OCI-LY3 (cell line): Measurements from ENCODE around the gene HYAL2.

Experiments
- H2AFZ ChIP-seq: fragments of 200-600, 300-600 bp; shearing (Covaris generic); 2 replicates; pipeline ENCODE4 v1.6.0; 2014; ENCODE audit warnings: antibody characterized with exemption, low read depth, low read length
- H3K27ac ChIP-seq: fragments of 200-600, 300-600 bp; sonication (generic); 2 replicates; pipeline ENCODE4 v1.5.1; 2014; ENCODE audit warnings: mild to moderate bottlenecking, low read length, moderate library complexity, mixed read lengths
- H3K27me3 ChIP-seq: fragments of 200-600, 300-600 bp; sonication (generic); 2 replicates; pipeline ENCODE4 v1.6.1; 2014; ENCODE audit warnings: low read depth, low read length, mixed read lengths
- H3K36me3 ChIP-seq: fragments of 200-600, 300-600 bp; sonication (generic); replicated peaks from 2 replicates; pipeline ENCODE3; 2014; ENCODE audit warnings: low read depth, low read length, mixed read lengths
- H3K4me1 ChIP-seq: fragments of 300-600, 200-600 bp; sonication (generic); 2 replicates; pipeline ENCODE4 v1.6.1; 2014; ENCODE audit warnings: low read length, mixed read lengths
- H3K4me2 ChIP-seq: fragments of 200-600, 300-600 bp; sonication (generic); 2 replicates; pipeline ENCODE4 v1.6.1; 2014; ENCODE audit warnings: low read length, mixed read lengths
- H3K4me3 ChIP-seq: fragments of 300-600, 200-600 bp; sonication (generic); 2 replicates; pipeline ENCODE4 v1.5.1; 2014; ENCODE audit warnings: antibody characterized with exemption, mild to moderate bottlenecking, low read length, moderate library complexity
- H3K79me2 ChIP-seq: fragments of 300-600, 200-600 bp; shearing (Covaris generic); 2 replicates; pipeline ENCODE4 v1.6.1; 2014; ENCODE audit warnings: mild to moderate bottlenecking, low read length, mixed read lengths
- H3K9ac ChIP-seq: fragments of 300-600, 200-600 bp; shearing (Covaris generic); 2 replicates; pipeline ENCODE4 v1.6.0; 2014; ENCODE audit warnings: mild to moderate bottlenecking, low read length, moderate library complexity
- H3K9me3 ChIP-seq: fragments of 200-600, 300-600 bp; shearing (Covaris generic); 2 replicates; pipeline ENCODE4 v1.6.1; 2014; ENCODE audit warnings: low read length, mixed read lengths; ENCODE audit not compliant: insufficient read depth
- H4K20me1 ChIP-seq: fragments of 200-600, 300-600 bp; sonication (generic); 2 replicates; pipeline ENCODE4 v1.6.1; 2016; ENCODE audit warnings: low read length, mixed read lengths; ENCODE audit not compliant: insufficient read depth
- EZH2phosphoT487 ChIP-seq: fragments of 200-600 bp; shearing (Covaris generic); IDR thresholded peaks from 2 replicates; pipeline ENCODE4 v1.6.1; 2018; ENCODE audit warnings: antibody characterized with exemption, mixed run types, low read depth
- TF ChIP-seq, protein P1 (sequence below): fragments of 200-600, 300-600 bp; sonication (generic); IDR thresholded peaks from 2 replicates; pipeline ENCODE4 v1.5.1; 2014; ENCODE audit warnings: antibody characterized with exemption, low read length, low read depth

The HYAL2 gene

GRCh38 chr3:50341996-50342650 is 19.6 kb upstream of the HYAL2 start:
- H3K4me1 ChIP-seq, result peaks cover 8% of the 10 kb centered on the region
- TF ChIP-seq EZH2phosphoT487, result no peak
- no peaks in the 10 kb centered on the region for H4K20me1 ChIP-seq
- no peak overlapping the region for H3K27ac ChIP-seq
- no peak overlapping the region for H3K4me2 ChIP-seq
- no peaks in the 10 kb centered on the region for H3K27me3 ChIP-seq
- no peak overlapping the region for H3K9ac ChIP-seq
- H3K79me2 ChIP-seq, result peaks cover 11% of the 10 kb centered on the region
- no peaks in the 10 kb centered on the region for H3K9me3 ChIP-seq
- no peak overlapping the region for H2AFZ ChIP-seq
- H3K4me3 ChIP-seq, result no peak overlapping the region
- peaks cover 7% of the 10 kb centered on the region for H3K36me3 ChIP-seq

DNA sequence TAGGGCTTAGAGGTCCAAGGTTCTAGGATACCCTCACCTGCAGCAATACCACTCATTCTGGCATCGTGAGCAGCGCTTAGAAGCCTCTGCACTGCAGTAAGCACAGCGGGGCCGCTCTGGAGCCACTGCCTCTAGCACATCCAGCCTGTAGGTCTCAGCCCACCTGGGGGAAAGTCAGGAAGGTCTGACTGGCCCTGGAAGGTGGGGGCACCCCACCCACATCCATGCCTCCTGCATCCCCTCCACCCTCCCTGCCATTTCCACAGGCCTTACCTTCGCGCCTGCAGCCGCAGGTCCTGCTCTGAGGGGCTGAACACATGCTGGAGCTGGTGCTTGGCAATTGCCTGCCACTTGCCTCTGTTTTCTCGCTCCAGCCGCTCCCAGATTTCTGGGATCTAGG is 19.0 kb upstream of the HYAL2 start:
- H3K4me2 ChIP-seq, result no peak overlapping the region
- peaks cover 17% of the 10 kb centered on the region for H3K79me2 ChIP-seq
- no peaks in the 10 kb centered on the region for H3K9me3 ChIP-seq
- H3K9ac ChIP-seq, result no peak overlapping the region
- H2AFZ ChIP-seq, result no peak overlapping the region
- H3K27ac ChIP-seq, result no peak overlapping the region
- H3K36me3 ChIP-seq, result peaks cover 7% of the 10 kb centered on the region
- peaks cover 8% of the 10 kb centered on the region for H3K4me1 ChIP-seq
- TF ChIP-seq, protein P1, sequence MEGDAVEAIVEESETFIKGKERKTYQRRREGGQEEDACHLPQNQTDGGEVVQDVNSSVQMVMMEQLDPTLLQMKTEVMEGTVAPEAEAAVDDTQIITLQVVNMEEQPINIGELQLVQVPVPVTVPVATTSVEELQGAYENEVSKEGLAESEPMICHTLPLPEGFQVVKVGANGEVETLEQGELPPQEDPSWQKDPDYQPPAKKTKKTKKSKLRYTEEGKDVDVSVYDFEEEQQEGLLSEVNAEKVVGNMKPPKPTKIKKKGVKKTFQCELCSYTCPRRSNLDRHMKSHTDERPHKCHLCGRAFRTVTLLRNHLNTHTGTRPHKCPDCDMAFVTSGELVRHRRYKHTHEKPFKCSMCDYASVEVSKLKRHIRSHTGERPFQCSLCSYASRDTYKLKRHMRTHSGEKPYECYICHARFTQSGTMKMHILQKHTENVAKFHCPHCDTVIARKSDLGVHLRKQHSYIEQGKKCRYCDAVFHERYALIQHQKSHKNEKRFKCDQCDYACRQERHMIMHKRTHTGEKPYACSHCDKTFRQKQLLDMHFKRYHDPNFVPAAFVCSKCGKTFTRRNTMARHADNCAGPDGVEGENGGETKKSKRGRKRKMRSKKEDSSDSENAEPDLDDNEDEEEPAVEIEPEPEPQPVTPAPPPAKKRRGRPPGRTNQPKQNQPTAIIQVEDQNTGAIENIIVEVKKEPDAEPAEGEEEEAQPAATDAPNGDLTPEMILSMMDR, result no peak
- no peaks in the 10 kb centered on the region for H4K20me1 ChIP-seq
- no peaks in the 10 kb centered on the region for H3K27me3 ChIP-seq
- no peak overlapping the region for H3K4me3 ChIP-seq

DNA sequence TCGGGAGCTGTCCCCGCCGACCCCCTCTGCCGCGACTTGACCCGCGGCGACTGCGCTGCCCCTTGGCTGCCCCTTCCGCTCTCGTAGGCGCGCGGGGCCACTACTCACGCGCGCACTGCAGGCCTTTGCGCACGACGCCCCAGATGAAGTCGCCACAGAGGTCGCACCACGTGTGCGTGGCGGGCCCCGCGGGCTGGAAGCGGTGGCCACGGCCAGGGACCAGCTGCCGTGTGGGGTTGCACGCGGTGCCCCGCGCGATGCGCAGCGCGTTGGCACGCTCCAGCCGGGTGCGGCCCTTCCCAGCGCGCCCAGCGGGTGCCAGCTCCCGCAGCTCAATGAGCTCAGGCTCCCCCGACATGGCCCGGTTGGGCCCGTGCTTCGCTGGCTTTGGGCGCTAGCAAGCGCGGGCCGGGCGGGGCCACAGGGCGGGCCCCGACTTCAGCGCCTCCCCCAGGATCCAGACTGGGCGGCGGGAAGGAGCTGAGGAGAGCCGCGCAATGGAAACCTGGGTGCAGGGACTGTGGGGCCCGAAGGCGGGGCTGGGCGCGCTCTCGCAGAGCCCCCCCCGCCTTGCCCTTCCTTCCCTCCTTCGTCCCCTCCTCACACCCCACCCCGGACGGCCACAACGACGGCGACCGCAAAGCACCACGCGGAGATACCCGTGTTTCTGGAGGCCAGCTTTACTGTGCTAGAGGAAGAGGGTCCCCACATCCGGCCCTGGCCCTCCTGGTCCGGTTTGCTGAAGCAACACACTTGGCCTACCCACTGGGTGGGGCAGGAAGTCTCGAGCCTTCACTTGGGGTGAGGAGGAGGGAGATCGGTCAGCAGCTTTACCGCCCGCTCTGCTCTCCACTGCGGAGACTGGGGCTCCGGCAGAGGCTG is 18.1 kb upstream of the HYAL2 start, which contains the start of gene RASSF1:
Gene RASSF1 (minus strand): TSS at position 389 of the 882 bp plus-strand sequence. CDS start 31 bp downstream, at position 358.
- H3K9ac ChIP-seq, result no peak within 1 kb of the TSS
- H2AFZ ChIP-seq, result no peak within 1 kb of the TSS
- no peaks in the 10 kb centered on the region for H3K27me3 ChIP-seq

GRCh38 chr3:50340147-50340447 is 17.6 kb upstream of the HYAL2 start:
- Histone ChIP-seq H3K27me3 (no peaks in the 10 kb centered on the region), H2AFZ (no peak overlapping the region), H3K79me2 (peaks cover 31% of the 10 kb centered on the region), H3K9me3 (no peaks in the 10 kb centered on the region), H4K20me1 (no peaks in the 10 kb centered on the region), H3K27ac (no peak overlapping the region), H3K4me3 (no peak overlapping the region), H3K9ac (no peak overlapping the region), H3K4me1 (peaks cover 18% of the 10 kb centered on the region), H3K36me3 (peaks cover 11% of the 10 kb centered on the region), H3K4me2 (no peak overlapping the region)
- TF ChIP-seq, protein P1, result no peak
- no peak for TF ChIP-seq EZH2phosphoT487

More for the DNA sequence above, 18.1 kb upstream of the HYAL2 start, which contains the start of gene RASSF1:
- no peak for TF ChIP-seq EZH2phosphoT487
- TF ChIP-seq, protein P1, result no peak
- Histone ChIP-seq H3K36me3 (peaks cover 13% of the 10 kb centered on the region), H3K27ac (no peak within 1 kb of the TSS), H3K4me3 (no peak within 1 kb of the TSS), H3K4me1 (peaks cover 14% of the 10 kb centered on the region), H3K79me2 (peaks cover 25% of the 10 kb centered on the region), H3K4me2 (no peak within 1 kb of the TSS), H3K9me3 (no peaks in the 10 kb centered on the region), H4K20me1 (no peaks in the 10 kb centered on the region)
